Measurements from ENCODE around the gene RP9. TPM values are rescaled to one million over a fixed set of nuclear protein-coding genes. Genes with fewer than 3 reads are reported as not detected.

RP9 gene
- total RNA-seq, 4 donors from 2014 or later, result 5.2 to 16.1 (median 7.3) TPM

GRCh38 chr7:33145156-33145555, 36.0 kb upstream of the RP9 start:
- DNase-seq (ENCODE audit: low spot score in 2 of 2), result no peak
- intact Hi-C loops (cut with DNase I; ENCODE audit: low total_unique reads), result no loop called here
- no peak overlapping the region for H3K4me3 ChIP-seq (ENCODE audit: low read depth, poor library complexity, severe bottlenecking)
- TF ChIP-seq, protein P1, sequence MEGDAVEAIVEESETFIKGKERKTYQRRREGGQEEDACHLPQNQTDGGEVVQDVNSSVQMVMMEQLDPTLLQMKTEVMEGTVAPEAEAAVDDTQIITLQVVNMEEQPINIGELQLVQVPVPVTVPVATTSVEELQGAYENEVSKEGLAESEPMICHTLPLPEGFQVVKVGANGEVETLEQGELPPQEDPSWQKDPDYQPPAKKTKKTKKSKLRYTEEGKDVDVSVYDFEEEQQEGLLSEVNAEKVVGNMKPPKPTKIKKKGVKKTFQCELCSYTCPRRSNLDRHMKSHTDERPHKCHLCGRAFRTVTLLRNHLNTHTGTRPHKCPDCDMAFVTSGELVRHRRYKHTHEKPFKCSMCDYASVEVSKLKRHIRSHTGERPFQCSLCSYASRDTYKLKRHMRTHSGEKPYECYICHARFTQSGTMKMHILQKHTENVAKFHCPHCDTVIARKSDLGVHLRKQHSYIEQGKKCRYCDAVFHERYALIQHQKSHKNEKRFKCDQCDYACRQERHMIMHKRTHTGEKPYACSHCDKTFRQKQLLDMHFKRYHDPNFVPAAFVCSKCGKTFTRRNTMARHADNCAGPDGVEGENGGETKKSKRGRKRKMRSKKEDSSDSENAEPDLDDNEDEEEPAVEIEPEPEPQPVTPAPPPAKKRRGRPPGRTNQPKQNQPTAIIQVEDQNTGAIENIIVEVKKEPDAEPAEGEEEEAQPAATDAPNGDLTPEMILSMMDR (IDR thresholded peaks at IDR 0.05), result no peak
- no peak for TF ChIP-seq POLR2A (IDR thresholded peaks at IDR 0.05)
- 93 to 94% methylated on average over 5 of the region's 5 CpGs for WGBS, 2 donors

- H3K4me3 ChIP-seq (ENCODE audit: low read depth, poor library complexity, severe bottlenecking), result no peak overlapping the region
- DNase-seq (ENCODE audit: low spot score in 2 of 2), result no peak
- intact Hi-C loops (cut with DNase I; ENCODE audit: low total_unique reads), result no loop called here
- TF ChIP-seq POLR2A (IDR thresholded peaks at IDR 0.05), result no peak
- TF ChIP-seq, protein P1 (IDR thresholded peaks at IDR 0.05), result no peak
- WGBS, 2 donors, result 75 to 88% methylated on average over 4 of the region's 4 CpGs
Measured at GRCh38 chr7:33143996-33144718, 35.0 kb upstream of the RP9 start.

DNA sequence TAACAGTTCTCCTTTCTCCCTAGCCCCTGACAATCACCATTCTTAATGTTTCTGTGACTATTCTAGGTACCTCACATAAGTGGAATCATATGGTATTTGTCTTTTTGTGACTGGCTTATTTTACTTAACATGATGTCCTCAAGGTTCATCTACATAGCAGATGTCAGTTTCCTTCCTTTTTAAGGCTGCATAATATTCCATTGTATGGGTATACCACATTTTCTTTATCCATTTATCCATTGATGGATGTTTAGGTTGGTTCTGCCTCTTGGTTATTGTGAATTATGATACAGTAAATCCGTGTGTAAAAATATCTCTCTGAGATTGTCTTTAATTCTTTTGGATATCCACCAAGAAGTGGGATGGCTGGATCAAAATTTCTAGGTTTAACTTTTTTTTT, 33.4 kb upstream of the RP9 start:
- intact Hi-C loops (cut with DNase I; ENCODE audit: low total_unique reads), result no loop called here
- DNase-seq (ENCODE audit: low spot score in 2 of 2), result no peak
- H3K4me3 ChIP-seq (ENCODE audit: low read depth, poor library complexity, severe bottlenecking), result no peak overlapping the region
- no peak for TF ChIP-seq POLR2A (IDR thresholded peaks at IDR 0.05)
- TF ChIP-seq, protein P1 (IDR thresholded peaks at IDR 0.05), result no peak
- 95% methylated on average over 1 of the region's 1 CpG for WGBS, 2 donors

DNA sequence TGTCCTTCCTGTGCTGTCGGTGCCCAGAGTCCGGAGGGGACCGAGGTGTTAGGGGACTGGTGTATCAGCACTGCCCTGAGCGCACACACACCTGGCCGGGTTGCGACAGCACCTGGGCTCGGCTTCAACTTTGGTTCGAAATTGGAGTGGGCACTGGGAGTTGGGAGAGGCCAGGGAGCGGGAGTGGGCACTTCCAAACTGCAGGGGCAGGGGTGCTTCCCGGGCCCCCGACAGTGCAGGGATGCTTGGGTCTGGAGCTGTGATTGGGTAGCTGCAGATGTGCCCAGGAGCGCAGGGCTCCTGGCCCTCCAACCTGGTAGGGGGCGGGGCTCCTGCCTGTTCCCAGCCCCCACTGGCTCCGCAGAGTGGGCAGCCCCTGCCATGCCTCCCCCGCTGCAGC, 27.9 kb upstream of the RP9 start:
- DNase-seq (ENCODE audit: low spot score in 2 of 2), result no peak
- TF ChIP-seq POLR2A (IDR thresholded peaks at IDR 0.05), result no peak
- TF ChIP-seq, protein P1 (IDR thresholded peaks at IDR 0.05), result no peak
- intact Hi-C loops (cut with DNase I; ENCODE audit: low total_unique reads), result no loop called here
- WGBS, 2 donors, result 90 to 91% methylated on average over 10 to 15 of the region's 15 CpGs
- H3K4me3 ChIP-seq (ENCODE audit: low read depth, poor library complexity, severe bottlenecking), result no peak overlapping the region

GRCh38 chr7:33130184-33130583, 21.0 kb upstream of the RP9 start:
- H3K4me3 ChIP-seq (ENCODE audit: low read depth, poor library complexity, severe bottlenecking), result no peak overlapping the region
- DNase-seq (ENCODE audit: low spot score in 2 of 2), result no peak
- no peak for TF ChIP-seq POLR2A (IDR thresholded peaks at IDR 0.05)
- TF ChIP-seq, protein P1 (IDR thresholded peaks at IDR 0.05), result no peak
- WGBS, 2 donors, result 7 to 12% methylated on average over 3 of the region's 3 CpGs
- intact Hi-C loops (cut with DNase I; ENCODE audit: low total_unique reads), result no loop called here

GRCh38 chr7:33129806-33130153, 20.6 kb upstream of the RP9 start:
- no peak for DNase-seq (ENCODE audit: low spot score in 2 of 2)
- 0% methylated on average over 11 of the region's 11 CpGs for WGBS, 2 donors
- intact Hi-C loops (cut with DNase I; ENCODE audit: low total_unique reads), result no loop called here
- TF ChIP-seq, protein P1 (IDR thresholded peaks at IDR 0.05), result no peak
- TF ChIP-seq POLR2A (IDR thresholded peaks at IDR 0.05), result no peak
- H3K4me3 ChIP-seq (ENCODE audit: low read depth, poor library complexity, severe bottlenecking), result peak overlapping the region; percentile 85

Data from lower leg skin (tissue), 4 donors.